Adrenal gland (tissue), 5 donors: ENCODE results near the gene MPP2.
"Not testable (repeated sequence)": the region's sequence is repeated elsewhere in the genome, so short reads cannot be mapped to it uniquely, and the experiment has no call there.

Experiments
- POLR2A ChIP-seq, 2 donors: fragments of 450-650 bp; IDR thresholded peaks; one replicate each; pipeline ENCODE4 v1.6.1; 2017; ENCODE audit warnings: antibody characterized with exemption in 2 of 2, mild to moderate bottlenecking in 2 of 2, moderate library complexity in 1 of 2
- TF ChIP-seq, protein P1 (sequence below), 6 experiments: fragments of 450-650 bp in 4 of 6; fragments of 200-600 bp in 2 of 6; sonication (generic) in 1 of 6; IDR thresholded peaks; 1 replicate in 5 of 6; 2 replicates in 1 of 6; pipeline versions ENCODE4 v1.5.1 to v1.8.0; 2016 to 2021; ENCODE audit warnings: antibody characterized with exemption in 6 of 6, mild to moderate bottlenecking in 2 of 6, moderate library complexity in 1 of 6
- donor health status: DM: no; HTN: no; CAD: no.

DNA sequence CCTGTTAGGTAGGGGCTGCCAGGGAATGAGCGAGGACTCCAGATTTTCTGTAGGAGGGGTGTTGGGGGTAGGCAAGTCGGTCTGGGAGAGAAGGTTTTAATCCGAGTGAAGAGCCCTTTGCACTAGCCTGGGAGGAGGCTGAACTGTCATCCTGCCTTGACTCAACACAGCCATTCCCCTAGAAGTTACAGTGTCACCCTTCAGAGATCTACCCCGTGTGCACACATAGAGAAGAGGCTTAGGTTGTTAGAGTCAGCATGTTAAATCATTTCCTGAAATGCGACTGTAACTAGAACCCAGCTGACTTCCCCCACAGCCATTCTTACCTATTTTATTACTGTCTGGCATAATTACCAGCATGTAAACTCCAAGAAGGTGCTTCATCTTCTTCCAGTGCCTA lies 20.6 kb upstream of the MPP2 start:
- TF ChIP-seq, protein P1, sequence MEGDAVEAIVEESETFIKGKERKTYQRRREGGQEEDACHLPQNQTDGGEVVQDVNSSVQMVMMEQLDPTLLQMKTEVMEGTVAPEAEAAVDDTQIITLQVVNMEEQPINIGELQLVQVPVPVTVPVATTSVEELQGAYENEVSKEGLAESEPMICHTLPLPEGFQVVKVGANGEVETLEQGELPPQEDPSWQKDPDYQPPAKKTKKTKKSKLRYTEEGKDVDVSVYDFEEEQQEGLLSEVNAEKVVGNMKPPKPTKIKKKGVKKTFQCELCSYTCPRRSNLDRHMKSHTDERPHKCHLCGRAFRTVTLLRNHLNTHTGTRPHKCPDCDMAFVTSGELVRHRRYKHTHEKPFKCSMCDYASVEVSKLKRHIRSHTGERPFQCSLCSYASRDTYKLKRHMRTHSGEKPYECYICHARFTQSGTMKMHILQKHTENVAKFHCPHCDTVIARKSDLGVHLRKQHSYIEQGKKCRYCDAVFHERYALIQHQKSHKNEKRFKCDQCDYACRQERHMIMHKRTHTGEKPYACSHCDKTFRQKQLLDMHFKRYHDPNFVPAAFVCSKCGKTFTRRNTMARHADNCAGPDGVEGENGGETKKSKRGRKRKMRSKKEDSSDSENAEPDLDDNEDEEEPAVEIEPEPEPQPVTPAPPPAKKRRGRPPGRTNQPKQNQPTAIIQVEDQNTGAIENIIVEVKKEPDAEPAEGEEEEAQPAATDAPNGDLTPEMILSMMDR (IDR thresholded peaks at IDR 0.05), result not testable (repeated sequence)
- TF ChIP-seq POLR2A (IDR thresholded peaks at IDR 0.05), result not testable (repeated sequence)
